Neuronal stem cell (in vitro differentiated cells): ENCODE results near the gene LRRC71.

Experiments used
- DNase-seq: peaks from one replicate; pipeline ENCODE4 v3.0.0-alpha.2; 2013; ENCODE audit warnings: low spot score
- H2AFZ ChIP-seq: one replicate; pipeline ENCODE4 v1.6.1; 2013; ENCODE audit warnings: mild to moderate bottlenecking, low read length, inconsistent platforms
- H2AK5ac ChIP-seq: 2 replicates; pipeline ENCODE4 v1.6.1; 2013; ENCODE audit warnings: low read depth, mild to moderate bottlenecking, inconsistent platforms, low read length, moderate library complexity, mixed read lengths
- H2BK120ac ChIP-seq: 2 replicates; pipeline ENCODE4 v1.6.1; 2013; ENCODE audit warnings: low read depth, mild to moderate bottlenecking, inconsistent platforms, low read length, moderate library complexity, mixed read lengths
- H2BK12ac ChIP-seq: one replicate; pipeline ENCODE4 v1.6.1; 2013; ENCODE audit warnings: low read length, inconsistent platforms
- H2BK15ac ChIP-seq: 2 replicates; pipeline ENCODE4 v1.6.1; 2013; ENCODE audit warnings: mild to moderate bottlenecking, low read length, inconsistent platforms, mixed read lengths
- H2BK5ac ChIP-seq: one replicate; pipeline ENCODE4 v1.6.1; 2013; ENCODE audit warnings: inconsistent platforms, mild to moderate bottlenecking, low read length, moderate library complexity
- H3K14ac ChIP-seq: one replicate; pipeline ENCODE4 v1.6.1; 2013; ENCODE audit warnings: low read length, inconsistent platforms
- H3K18ac ChIP-seq: 2 replicates; pipeline ENCODE4 v1.6.1; 2013; ENCODE audit warnings: low read length, inconsistent platforms
- H3K23ac ChIP-seq: 2 replicates; pipeline ENCODE4 v1.6.1; 2013; ENCODE audit warnings: low read depth, mild to moderate bottlenecking, mixed read lengths, low read length, inconsistent platforms; ENCODE audit not compliant: poor library complexity
- H3K27ac ChIP-seq: replicated peaks from 3 replicates; pipeline ENCODE4 v1.5.1; 2013; ENCODE audit warnings: low read length, inconsistent platforms
- H3K27me3 ChIP-seq, 3 experiments: 2 replicates each; pipeline ENCODE4 v1.6.1; 2013; ENCODE audit warnings: low read length in 3 of 3, mild to moderate bottlenecking in 2 of 3, inconsistent platforms in 1 of 3, low read depth in 1 of 3, mixed read lengths in 1 of 3, moderate library complexity in 1 of 3; ENCODE audit not compliant: control insufficient read depth in 3 of 3, insufficient read depth in 3 of 3
- H3K36me3 ChIP-seq, 2 donors: replicated peaks in 1 of 2; 2 replicates each; pipeline ENCODE4 v1.6.1; 2013; ENCODE audit warnings: low read length in 2 of 2; ENCODE audit not compliant: control insufficient read depth in 2 of 2, insufficient read depth in 2 of 2
- H3K4ac ChIP-seq: 2 replicates; pipeline ENCODE4 v1.6.1; 2013; ENCODE audit warnings: inconsistent platforms, mild to moderate bottlenecking, low read length, moderate library complexity
- H3K4me1 ChIP-seq, 2 donors: 1 replicate in 1 of 2; 2 replicates in 1 of 2; pipeline ENCODE4 v1.6.1; 2013; ENCODE audit warnings: low read length in 2 of 2, low read depth in 1 of 2; ENCODE audit not compliant: control insufficient read depth in 2 of 2, insufficient read depth in 1 of 2
- H3K4me2 ChIP-seq: one replicate; pipeline ENCODE4 v1.6.1; 2013; ENCODE audit warnings: mild to moderate bottlenecking, low read length, inconsistent platforms; ENCODE audit not compliant: insufficient read depth, poor library complexity, severe bottlenecking
- H3K4me3 ChIP-seq, 2 donors: 2 replicates each; pipeline ENCODE4 v1.5.1; 2013; ENCODE audit warnings: low read length in 2 of 2, mild to moderate bottlenecking in 2 of 2, inconsistent platforms in 1 of 2, moderate library complexity in 1 of 2
- H3K79me1 ChIP-seq: one replicate; pipeline ENCODE4 v1.6.1; 2013; ENCODE audit warnings: low read depth, mild to moderate bottlenecking, inconsistent platforms, low read length, moderate library complexity
- H3K9ac ChIP-seq: one replicate; pipeline ENCODE4 v1.6.1; 2013; ENCODE audit warnings: mild to moderate bottlenecking, low read depth, low read length, inconsistent platforms; ENCODE audit not compliant: poor library complexity
- H3K9me3 ChIP-seq, 2 donors: replicated peaks in 1 of 2; 2 replicates each; pipeline versions ENCODE3 to v1.6.1; 2013; ENCODE audit warnings: low read length in 2 of 2, mild to moderate bottlenecking in 2 of 2, inconsistent platforms in 1 of 2, low read depth in 1 of 2, mixed read lengths in 1 of 2, moderate library complexity in 1 of 2; ENCODE audit not compliant: control insufficient read depth in 2 of 2, insufficient read depth in 1 of 2
- H4K8ac ChIP-seq: one replicate; pipeline ENCODE4 v1.6.1; 2013; ENCODE audit warnings: low read depth, mild to moderate bottlenecking, inconsistent platforms, low read length, moderate library complexity
- H4K91ac ChIP-seq: one replicate; pipeline ENCODE4 v1.6.1; 2013; ENCODE audit warnings: low read length, low read depth, mild to moderate bottlenecking, inconsistent platforms; ENCODE audit not compliant: poor library complexity
- WGBS, 2 donors: extraction: QIAGEN DNeasy Blood & Tissue Kit; methylation state at CpG; one replicate each; pipeline ENCODE4 v1.1.7; 2013; ENCODE audit warnings: missing lambda C conversion rate in 2 of 2, mixed read lengths in 1 of 2; ENCODE audit not compliant: insufficient read length in 2 of 2, insufficient replicate concordance in 1 of 2; ENCODE audit errors: extremely low coverage in 2 of 2; 5-methylcytosine and 5-hydroxymethylcytosine counted together

Gene LRRC71

DNA sequence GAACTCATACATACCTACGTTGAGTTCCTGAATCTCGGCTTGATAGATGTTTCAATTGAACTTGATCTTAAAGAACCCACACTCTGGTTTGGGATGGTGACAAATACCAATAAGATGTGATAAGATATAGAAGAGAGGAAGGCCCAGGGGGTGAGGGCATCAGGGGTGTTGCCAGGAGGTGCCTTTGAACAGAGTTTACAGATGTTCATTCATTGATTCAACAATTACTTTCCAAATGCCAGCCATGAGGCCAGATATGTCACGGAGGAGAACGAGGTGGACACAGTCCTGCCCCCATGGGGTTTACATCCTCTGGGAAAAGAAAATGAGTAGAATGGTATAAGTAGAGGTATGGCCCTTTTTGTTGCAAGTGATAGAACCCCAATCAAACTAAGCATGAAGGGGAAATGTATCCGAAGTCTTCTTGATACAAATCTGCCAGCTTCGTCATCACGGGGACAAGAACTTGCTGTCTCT, 659 bp downstream of the LRRC71 start:
- no peak overlapping the region for H3K23ac ChIP-seq
- peaks cover 2 to 9% of the 10 kb centered on the region in 2 donors for H3K9me3 ChIP-seq
- peaks cover 42 to 69% (median 61%) of the 10 kb centered on the region in 3 experiments for H3K27me3 ChIP-seq
- H4K91ac ChIP-seq, result no peak overlapping the region
- no peaks in the 10 kb centered on the region for H3K79me1 ChIP-seq
- H3K4me1 ChIP-seq, result peaks cover 1 to 5% of the 10 kb centered on the region in 2 donors
- no CpG with 5 or more reads among the region's 7 CpGs for WGBS, 2 donors
- H4K8ac ChIP-seq, result no peak overlapping the region
- no peak for DNase-seq
- no peaks in the 10 kb centered on the region for H3K36me3 ChIP-seq
- no peak overlapping the region for H2AK5ac ChIP-seq
- no peak overlapping the region for H3K4me3 ChIP-seq
- H3K18ac ChIP-seq, result no peak overlapping the region
- H2BK12ac ChIP-seq, result no peak overlapping the region
- H3K4me2 ChIP-seq, result no peak overlapping the region
- H2AFZ ChIP-seq, result peak overlapping the region; percentile 81
- no peak overlapping the region for H2BK120ac ChIP-seq
- no peak overlapping the region for H3K27ac ChIP-seq
- no peak overlapping the region for H3K4ac ChIP-seq
- no peak overlapping the region for H2BK5ac ChIP-seq
- no peak overlapping the region for H3K9ac ChIP-seq
- H3K14ac ChIP-seq, result no peak overlapping the region
- no peak overlapping the region for H2BK15ac ChIP-seq

DNA sequence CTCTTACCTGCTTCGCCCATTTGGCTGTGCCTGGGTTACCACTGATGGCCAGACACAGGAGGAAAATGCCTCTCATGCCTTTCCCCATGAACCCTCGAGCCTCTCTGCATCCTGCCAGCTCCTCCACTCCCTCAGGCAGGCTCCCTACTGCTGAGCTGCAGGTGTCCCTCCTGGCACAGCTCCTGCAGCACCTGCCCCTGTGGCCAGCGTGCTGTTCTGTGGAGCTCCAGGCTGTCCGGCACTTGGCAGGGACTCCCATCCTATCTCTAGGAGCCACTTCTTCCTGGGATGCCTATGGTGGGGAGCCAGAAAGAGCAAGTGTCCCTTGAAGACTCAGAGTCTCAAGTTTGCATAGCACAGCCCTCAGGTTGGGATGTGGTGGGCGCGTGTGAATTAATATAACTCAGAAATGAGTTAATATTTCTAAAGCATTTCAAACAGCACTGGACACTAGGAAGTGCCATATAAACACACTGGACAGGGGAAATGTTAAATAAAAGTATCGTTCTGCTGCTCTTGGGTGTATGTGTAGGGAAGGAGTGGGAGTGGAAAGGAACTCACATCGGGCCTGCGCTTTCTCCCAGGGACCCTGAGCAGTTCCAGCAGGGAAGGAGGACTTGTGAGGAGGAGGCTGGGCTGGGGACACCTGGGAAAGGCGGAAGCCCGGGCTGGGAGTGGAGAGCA, 2.7 kb downstream of the LRRC71 start:
- Histone ChIP-seq H3K23ac (peak overlapping the region; percentile 68), H3K14ac (no peak overlapping the region), H3K4me3 (no peak overlapping the region), H4K8ac (no peak overlapping the region), H2BK120ac (no peak overlapping the region), H3K9me3 (peaks cover 2 to 8% of the 10 kb centered on the region in 2 donors), H3K4me1 (peaks cover 6 to 7% of the 10 kb centered on the region in 2 donors), H3K27ac (no peak overlapping the region), H3K27me3 (peaks cover 55 to 90% (median 81%) of the 10 kb centered on the region in 3 experiments), H3K36me3 (no peaks in the 10 kb centered on the region), H3K9ac (no peak overlapping the region), H3K18ac (peak overlapping the region; percentile 27), H2AFZ (peak overlapping the region; percentile 69), H4K91ac (no peak overlapping the region), H2BK15ac (no peak overlapping the region), H3K4me2 (peak overlapping the region; percentile 64), H2AK5ac (peak overlapping the region; percentile 70), H2BK12ac (no peak overlapping the region), H3K4ac (no peak overlapping the region), H2BK5ac (no peak overlapping the region), H3K79me1 (no peaks in the 10 kb centered on the region)
- no peak for DNase-seq
- no CpG with 5 or more reads among the region's 11 CpGs for WGBS, 2 donors

GRCh38 chr1:156923670-156924477, 3.4 kb downstream of the LRRC71 start:
- no peak overlapping the region for H3K14ac ChIP-seq
- no peaks in the 10 kb centered on the region for H3K36me3 ChIP-seq
- H3K4me1 ChIP-seq, result peaks cover 6 to 7% of the 10 kb centered on the region in 2 donors
- H3K4ac ChIP-seq, result no peak overlapping the region
- peaks cover 2 to 3% of the 10 kb centered on the region in 2 donors for H3K9me3 ChIP-seq
- H2AFZ ChIP-seq, result peak overlapping the region; percentile 69
- peaks cover 55 to 97% (median 81%) of the 10 kb centered on the region in 3 experiments for H3K27me3 ChIP-seq
- H4K91ac ChIP-seq, result no peak overlapping the region
- H3K18ac ChIP-seq, result peak overlapping the region; percentile 70
- H3K9ac ChIP-seq, result peak overlapping the region; percentile 35
- WGBS, 2 donors, result no CpG with 5 or more reads among the region's 64 CpGs
- no peak overlapping the region for H2BK12ac ChIP-seq
- H4K8ac ChIP-seq, result no peak overlapping the region
- no peak overlapping the region for H2BK120ac ChIP-seq
- no peak for DNase-seq
- H3K4me2 ChIP-seq, result peak overlapping the region; percentile 64
- peak overlapping the region in 1 of 2 donors; percentile 63 for H3K4me3 ChIP-seq
- H2BK15ac ChIP-seq, result peak overlapping the region; percentile 73
- no peak overlapping the region for H2BK5ac ChIP-seq
- H3K23ac ChIP-seq, result peak overlapping the region; percentile 52
- peak overlapping the region; percentile 70 for H2AK5ac ChIP-seq
- H3K27ac ChIP-seq, result no peak overlapping the region
- H3K79me1 ChIP-seq, result no peaks in the 10 kb centered on the region
